HepG2 (cell line): ENCODE measurements around the gene NINJ2. TPM values are rescaled to one million over a fixed set of nuclear protein-coding genes. Genes with fewer than 3 reads are reported as not detected.
A peak's percentile ranks its signal among the peaks of the same experiment; 100 is the strongest.

Experiments used
- CBX1 ChIP-seq: IDR thresholded peaks from one replicate; pipeline ENCODE4 v1.6.1; 2016; ENCODE audit warnings: antibody characterized with exemption, low read depth
- CBX2 ChIP-seq, 2 experiments: fragments of 200-600 bp in 1 of 2; sonication (generic); formaldehyde crosslinking in 1 of 2; IDR thresholded peaks; 2 replicates each; pipeline versions ENCODE4 v1.7.0 to v1.8.1; 2018 to 2022; ENCODE audit warnings: low read depth in 2 of 2, low read length in 1 of 2, mild to moderate bottlenecking in 1 of 2, missing genetic modification reagents in 1 of 2
- CCAR2 ChIP-seq: fragments of 200-400 bp; formaldehyde crosslinking; optimal IDR thresholded peaks from 2 replicates; pipeline ENCODE3; 2018; ENCODE audit warnings: low read depth, mild to moderate bottlenecking, low read length, moderate library complexity
- DDIT3 ChIP-seq: sonication (generic); formaldehyde crosslinking; IDR thresholded peaks from 2 replicates; pipeline ENCODE4 v1.4.0; 2020; ENCODE audit warnings: mild to moderate bottlenecking, missing genetic modification reagents
- HOXA3 ChIP-seq: sonication (generic); formaldehyde crosslinking; IDR thresholded peaks from 2 replicates; pipeline ENCODE4 v1.5.0; 2020; ENCODE audit warnings: missing genetic modification reagents
- IKZF4 ChIP-seq: sonication (generic); formaldehyde crosslinking; IDR thresholded peaks from 2 replicates; pipeline ENCODE4 v1.5.1; 2020; ENCODE audit warnings: borderline replicate concordance, mild to moderate bottlenecking, low read depth, missing genetic modification reagents; ENCODE audit errors: not compliant biosample characterization
- IRF9 ChIP-seq: sonication (generic); formaldehyde crosslinking; IDR thresholded peaks from 2 replicates; pipeline ENCODE4 v1.8.0; 2022; ENCODE audit warnings: missing genetic modification reagents, mild to moderate bottlenecking, borderline replicate concordance
- KDM5B ChIP-seq: sonication (generic); formaldehyde crosslinking; IDR thresholded peaks from 2 replicates; pipeline ENCODE4 v1.4.0; 2020; ENCODE audit warnings: missing genetic modification reagents, mild to moderate bottlenecking, borderline replicate concordance
- MTF2 ChIP-seq: sonication (generic); formaldehyde crosslinking; IDR thresholded peaks from 2 replicates; pipeline ENCODE4 v1.5.0; 2020; ENCODE audit warnings: missing genetic modification reagents, borderline replicate concordance
- RFXANK ChIP-seq: IDR thresholded peaks from 2 replicates; pipeline ENCODE4 v1.6.1; 2016
- TMF1 ChIP-seq: sonication (generic); formaldehyde crosslinking; IDR thresholded peaks from 2 replicates; pipeline ENCODE4 v1.8.1; 2022; ENCODE audit warnings: low read depth, missing genetic modification reagents
- TP53 ChIP-seq: sonication (generic); formaldehyde crosslinking; conservative IDR thresholded peaks from 2 replicates; pipeline ENCODE4 v1.4.0; 2020; ENCODE audit warnings: missing genetic modification reagents
- ZHX2 ChIP-seq, 2 experiments: sonication (generic) in 1 of 2; formaldehyde crosslinking in 1 of 2; IDR thresholded peaks; 2 replicates each; pipeline versions ENCODE4 v1.6.1 to v1.9.0; 2014 to 2022; ENCODE audit warnings: antibody characterized with exemption in 1 of 2, borderline replicate concordance in 1 of 2, inconsistent platforms in 1 of 2, low read depth in 1 of 2, missing genetic modification reagents in 1 of 2
- ZNF121 ChIP-seq: sonication (generic); formaldehyde crosslinking; IDR thresholded peaks from 2 replicates; pipeline ENCODE4 v1.5.0; 2020; ENCODE audit warnings: mild to moderate bottlenecking, missing genetic modification reagents
- ZNF296 ChIP-seq: sonication (generic); formaldehyde crosslinking; conservative IDR thresholded peaks from 2 replicates; pipeline ENCODE4 v1.5.0; 2020; ENCODE audit warnings: mild to moderate bottlenecking, missing genetic modification reagents
- ZNF513 ChIP-seq: sonication (generic); formaldehyde crosslinking; conservative IDR thresholded peaks from 2 replicates; pipeline ENCODE4 v1.5.0; 2020; ENCODE audit warnings: missing genetic modification reagents
- ZNF597 ChIP-seq: sonication (generic); formaldehyde crosslinking; IDR thresholded peaks from 2 replicates; pipeline ENCODE4 v1.5.0; 2020; ENCODE audit warnings: missing genetic modification reagents
- ZNF616 ChIP-seq: sonication (generic); formaldehyde crosslinking; IDR thresholded peaks from 2 replicates; pipeline ENCODE4 v1.5.0; 2020; ENCODE audit warnings: low read depth, mild to moderate bottlenecking, missing genetic modification reagents
- ZNF619 ChIP-seq: sonication (generic); formaldehyde crosslinking; IDR thresholded peaks from 2 replicates; pipeline ENCODE4 v1.4.0; 2020; ENCODE audit warnings: mild to moderate bottlenecking, missing genetic modification reagents
- polyA plus RNA-seq, 8 experiments: library from polyadenylated mRNA; depleted of rRNA in 3 of 8; stranded (reverse) in 7 of 8; unstranded in 1 of 8; fragments of >200 nt; fragmentation: Illumina TruSeq in 4 of 8; extraction: Trizol in 4 of 8; gene quantifications; 2 replicates each; pipeline versions ENCODE4 v1.2.1 to v1.2.3, GENCODE V29; 2011 to 2016; ENCODE audit warnings: low read depth in 4 of 8, missing spikeins in 1 of 8, mixed read lengths in 1 of 8; ENCODE audit not compliant: insufficient read depth in 1 of 8
- total RNA-seq, 5 experiments: library from RNA; depleted of rRNA; stranded (reverse); fragments of >200 nt; fragmentation: Illumina TruSeq; extraction: Trizol; gene quantifications; 2 replicates each; pipeline ENCODE4 v1.2.3, GENCODE V29; 2016; ENCODE audit warnings: low read depth in 1 of 5

Gene NINJ2
- total and polyA plus RNA-seq, 2 of the 13 experiments (the other 11 are each of a cell fraction or from before 2014, with no cell fraction given) = 0.62 to 3.8 TPM

- TF ChIP-seq ZNF597 (no peak), RFXANK (CRISPR knock-in tag) (no peak), ZHX2 (IDR thresholded peaks at IDR 0.05; ENCODE audit: low read depth) (no peak), ZHX2 (CRISPR knock-in tag; IDR thresholded peaks at IDR 0.05; ENCODE audit: borderline replicate concordance) (no peak), CBX2 (IDR thresholded peaks at IDR 0.05; ENCODE audit: low read depth, low read length) (no peak), CBX2 (CRISPR knock-in tag; IDR thresholded peaks at IDR 0.05; ENCODE audit: low read depth) (no peak), CBX1 (no peak), IKZF4 (no peak), IRF9 (CRISPR knock-in tag) (peak; percentile 86), KDM5B (CRISPR knock-in tag) (peak; percentile 73; the same call in 1 of the 2 replicates), ZNF619 (CRISPR knock-in tag) (peak; percentile 69; the same call in 1 of the 2 replicates), DDIT3 (CRISPR knock-in tag) (no peak), CCAR2 (no peak), ZNF121 (CRISPR knock-in tag) (peak; percentile 67), ZNF296 (CRISPR knock-in tag) (peak; percentile 90), MTF2 (CRISPR knock-in tag) (no peak), ZNF616 (CRISPR knock-in tag) (0 out of 2 replicates have a peak, but pooled peaks have one; percentile 58), TMF1 (CRISPR knock-in tag) (no peak), TP53 (CRISPR knock-in tag) (no peak), ZNF513 (CRISPR knock-in tag) (no peak), HOXA3 (CRISPR knock-in tag) (peak; percentile 93)
These were observed 79.9 kb downstream of the NINJ2 start (continued) for GRCh38 chr12:583251-583869.
